HepG2 (cell line): ENCODE data around the gene CAPN9. TPM values are rescaled to one million over a fixed set of nuclear protein-coding genes. Genes with fewer than 3 reads are reported as not detected.

Experiments used
- ARNT ChIP-seq: fragments of 450-650 bp; IDR thresholded peaks from 2 replicates; pipeline ENCODE4 v1.6.1; 2017
- GTF3A ChIP-seq: sonication (generic); formaldehyde crosslinking; conservative IDR thresholded peaks from 2 replicates; pipeline ENCODE4 v1.4.0; 2020; ENCODE audit warnings: mild to moderate bottlenecking, missing genetic modification reagents
- HDAC2 ChIP-seq: sonication (generic); formaldehyde crosslinking; IDR thresholded peaks from 2 replicates; pipeline ENCODE4 v1.4.0; 2020; ENCODE audit warnings: missing genetic modification reagents
- HNRNPH1 ChIP-seq: fragments of 200-400 bp; formaldehyde crosslinking; optimal IDR thresholded peaks from 2 replicates; pipeline ENCODE3; 2017; ENCODE audit warnings: mild to moderate bottlenecking, low read depth, low read length
- IRX3 ChIP-seq: sonication (generic); formaldehyde crosslinking; IDR thresholded peaks from 2 replicates; pipeline ENCODE4 v1.8.1; 2023; ENCODE audit warnings: mild to moderate bottlenecking, low read depth, missing genetic modification reagents, borderline replicate concordance
- KDM3A ChIP-seq: IDR thresholded peaks from 2 replicates; pipeline ENCODE4 v1.6.1; 2018; ENCODE audit warnings: low read depth, missing compliant biosample characterization
- MEIS1 ChIP-seq: sonication (generic); formaldehyde crosslinking; IDR thresholded peaks from 2 replicates; pipeline ENCODE4 v1.9.0; 2021; ENCODE audit warnings: mild to moderate bottlenecking, missing genetic modification reagents, moderate library complexity, borderline replicate concordance
- NFAT5 ChIP-seq: sonication (generic); formaldehyde crosslinking; IDR thresholded peaks from 2 replicates; pipeline ENCODE4 v1.4.0; 2020; ENCODE audit warnings: missing genetic modification reagents
- NFYB ChIP-seq: sonication (generic); formaldehyde crosslinking; IDR thresholded peaks from 2 replicates; pipeline ENCODE4 v1.4.0; 2020; ENCODE audit warnings: missing genetic modification reagents
- PAF1 ChIP-seq: IDR thresholded peaks from 2 replicates; pipeline ENCODE4 v1.6.1; 2016; ENCODE audit warnings: missing genetic modification reagents, missing compliant biosample characterization
- PAWR ChIP-seq: sonication (generic); formaldehyde crosslinking; IDR thresholded peaks from 2 replicates; pipeline ENCODE4 v1.4.0; 2020; ENCODE audit warnings: missing genetic modification reagents, mild to moderate bottlenecking, borderline replicate concordance
- U2AF2 ChIP-seq: fragments of 200-400 bp; formaldehyde crosslinking; IDR thresholded peaks from 2 replicates; pipeline ENCODE4 v1.6.1; 2017; ENCODE audit warnings: low read depth, mild to moderate bottlenecking, low read length
- ZNF235 ChIP-seq: sonication (generic); formaldehyde crosslinking; IDR thresholded peaks from 2 replicates; pipeline ENCODE4 v1.8.1; 2023; ENCODE audit warnings: mild to moderate bottlenecking, missing genetic modification reagents, borderline replicate concordance
- ZNF431 ChIP-seq: sonication (generic); formaldehyde crosslinking; IDR thresholded peaks from 2 replicates; pipeline ENCODE4 v1.9.0; 2022; ENCODE audit warnings: missing genetic modification reagents, low read depth, mild to moderate bottlenecking, borderline replicate concordance
- ZNF550 ChIP-seq: sonication (generic); formaldehyde crosslinking; IDR thresholded peaks from 2 replicates; pipeline ENCODE4 v1.4.0; 2020; ENCODE audit warnings: mild to moderate bottlenecking, missing genetic modification reagents, borderline replicate concordance
- ZNF775 ChIP-seq: sonication (generic); formaldehyde crosslinking; IDR thresholded peaks from 2 replicates; pipeline ENCODE4 v1.4.0; 2020; ENCODE audit warnings: missing genetic modification reagents, mild to moderate bottlenecking, moderate library complexity, borderline replicate concordance
- ZNF784 ChIP-seq: sonication (generic); formaldehyde crosslinking; IDR thresholded peaks from 2 replicates; pipeline ENCODE4 v1.5.1; 2020; ENCODE audit warnings: missing genetic modification reagents, mild to moderate bottlenecking, borderline replicate concordance
- polyA plus RNA-seq, 8 experiments: library from polyadenylated mRNA; depleted of rRNA in 3 of 8; stranded (reverse) in 7 of 8; unstranded in 1 of 8; fragments of >200 nt; fragmentation: Illumina TruSeq in 4 of 8; extraction: Trizol in 4 of 8; gene quantifications; 2 replicates each; pipeline versions ENCODE4 v1.2.1 to v1.2.3, GENCODE V29; 2011 to 2016; ENCODE audit warnings: low read depth in 4 of 8, missing spikeins in 1 of 8, mixed read lengths in 1 of 8; ENCODE audit not compliant: insufficient read depth in 1 of 8
- total RNA-seq, 5 experiments: library from RNA; depleted of rRNA; stranded (reverse); fragments of >200 nt; fragmentation: Illumina TruSeq; extraction: Trizol; gene quantifications; 2 replicates each; pipeline ENCODE4 v1.2.3, GENCODE V29; 2016; ENCODE audit warnings: low read depth in 1 of 5
- TF ChIP-seq, protein P1 (sequence below): fragments of 450-650 bp; IDR thresholded peaks from 2 replicates; pipeline ENCODE4 v1.6.1; 2017; ENCODE audit warnings: mild to moderate bottlenecking
- TF ChIP-seq, protein P2 (sequence below): sonication (generic); formaldehyde crosslinking; IDR thresholded peaks from 2 replicates; pipeline ENCODE4 v1.8.0; 2022; ENCODE audit warnings: missing genetic modification reagents, mild to moderate bottlenecking, inconsistent platforms, borderline replicate concordance

The CAPN9 gene
- total and polyA plus RNA-seq, 2 of the 13 experiments (the other 11 are each of a cell fraction or from before 2014, with no cell fraction given): 0.04 to 0.31 TPM

DNA sequence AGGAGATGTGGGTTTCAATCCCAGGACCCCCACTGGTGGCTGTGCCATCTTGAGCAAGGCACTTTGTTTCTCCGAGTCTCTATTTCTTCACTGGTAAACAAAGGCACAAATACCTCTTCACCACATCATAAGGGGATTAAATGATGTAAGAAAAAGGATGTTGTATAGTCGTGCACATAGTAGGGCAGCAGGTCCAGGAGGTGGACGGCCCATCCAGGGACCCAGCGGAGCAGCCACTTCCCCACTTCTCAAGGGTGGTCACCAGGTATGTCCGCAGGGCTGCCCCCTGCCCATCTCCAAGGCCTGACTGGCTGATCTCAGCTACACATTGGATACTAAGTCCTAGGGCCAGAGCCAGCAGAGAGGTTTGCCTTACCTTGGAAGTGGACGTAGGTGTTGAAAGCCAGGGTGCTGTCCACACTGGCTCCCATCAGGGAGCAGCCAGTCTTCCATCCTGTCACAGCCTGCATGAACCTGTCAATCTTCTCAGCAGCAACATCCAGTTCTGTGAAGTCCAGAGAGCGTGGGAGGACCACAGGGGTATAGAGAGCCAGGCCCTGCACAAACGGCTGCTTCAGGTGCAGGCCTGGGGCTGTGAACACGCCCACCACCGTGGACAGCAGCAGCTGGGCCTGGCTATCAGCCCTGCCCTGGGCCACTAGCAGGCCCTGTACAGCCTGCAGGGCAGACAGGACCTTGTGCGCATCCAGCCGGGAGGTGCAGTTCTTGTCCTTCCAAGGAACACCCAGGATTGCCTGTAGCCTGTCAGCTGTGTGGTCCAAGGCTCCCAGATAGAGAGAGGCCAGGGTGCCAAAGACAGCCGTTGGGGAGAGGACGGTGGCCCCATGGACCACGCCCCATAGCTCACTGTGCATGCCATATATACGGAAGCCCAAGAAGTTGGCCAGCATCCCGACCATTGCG, 37.3 kb upstream of the CAPN9 start (continued):
- TF ChIP-seq HDAC2: no peak
- TF ChIP-seq ZNF784 (CRISPR knock-in tag): no peak
- TF ChIP-seq KDM3A (CRISPR knock-in tag): no peak
- TF ChIP-seq IRX3 (CRISPR knock-in tag): 0 out of 2 replicates have a peak, but pooled peaks have one; percentile 27
- TF ChIP-seq ZNF550 (CRISPR knock-in tag): no peak
- no peak for TF ChIP-seq GTF3A (CRISPR knock-in tag)
- TF ChIP-seq NFAT5 (CRISPR knock-in tag): no peak
- peak; percentile 78; the same call in 1 of the 2 replicates for TF ChIP-seq PAF1 (CRISPR knock-in tag)
- no peak; the same call in 1 of the 2 replicates for TF ChIP-seq ZNF431 (CRISPR knock-in tag)
- TF ChIP-seq, protein P1, sequence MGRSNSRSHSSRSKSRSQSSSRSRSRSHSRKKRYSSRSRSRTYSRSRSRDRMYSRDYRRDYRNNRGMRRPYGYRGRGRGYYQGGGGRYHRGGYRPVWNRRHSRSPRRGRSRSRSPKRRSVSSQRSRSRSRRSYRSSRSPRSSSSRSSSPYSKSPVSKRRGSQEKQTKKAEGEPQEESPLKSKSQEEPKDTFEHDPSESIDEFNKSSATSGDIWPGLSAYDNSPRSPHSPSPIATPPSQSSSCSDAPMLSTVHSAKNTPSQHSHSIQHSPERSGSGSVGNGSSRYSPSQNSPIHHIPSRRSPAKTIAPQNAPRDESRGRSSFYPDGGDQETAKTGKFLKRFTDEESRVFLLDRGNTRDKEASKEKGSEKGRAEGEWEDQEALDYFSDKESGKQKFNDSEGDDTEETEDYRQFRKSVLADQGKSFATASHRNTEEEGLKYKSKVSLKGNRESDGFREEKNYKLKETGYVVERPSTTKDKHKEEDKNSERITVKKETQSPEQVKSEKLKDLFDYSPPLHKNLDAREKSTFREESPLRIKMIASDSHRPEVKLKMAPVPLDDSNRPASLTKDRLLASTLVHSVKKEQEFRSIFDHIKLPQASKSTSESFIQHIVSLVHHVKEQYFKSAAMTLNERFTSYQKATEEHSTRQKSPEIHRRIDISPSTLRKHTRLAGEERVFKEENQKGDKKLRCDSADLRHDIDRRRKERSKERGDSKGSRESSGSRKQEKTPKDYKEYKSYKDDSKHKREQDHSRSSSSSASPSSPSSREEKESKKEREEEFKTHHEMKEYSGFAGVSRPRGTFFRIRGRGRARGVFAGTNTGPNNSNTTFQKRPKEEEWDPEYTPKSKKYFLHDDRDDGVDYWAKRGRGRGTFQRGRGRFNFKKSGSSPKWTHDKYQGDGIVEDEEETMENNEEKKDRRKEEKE: no peak
- TF ChIP-seq HNRNPH1: no peak
- TF ChIP-seq ARNT: no peak
- TF ChIP-seq, protein P2, sequence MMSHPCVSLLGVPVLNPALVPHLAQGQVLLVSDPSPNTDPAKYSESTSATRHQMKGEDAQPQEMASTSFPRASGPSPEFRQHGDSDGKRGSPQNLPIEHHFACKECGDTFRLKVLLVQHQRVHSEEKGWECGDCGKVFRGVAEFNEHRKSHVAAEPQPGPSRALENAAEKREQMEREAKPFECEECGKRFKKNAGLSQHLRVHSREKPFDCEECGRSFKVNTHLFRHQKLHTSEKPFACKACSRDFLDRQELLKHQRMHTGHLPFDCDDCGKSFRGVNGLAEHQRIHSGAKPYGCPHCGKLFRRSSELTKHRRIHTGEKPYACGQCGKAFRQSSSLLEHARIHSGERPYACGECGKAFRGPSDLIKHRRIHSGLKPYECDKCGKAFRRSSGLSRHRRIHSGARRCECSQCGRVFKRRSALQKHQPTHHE: no peak
- no peak for TF ChIP-seq U2AF2
- no peak for TF ChIP-seq ZNF235
- no peak for TF ChIP-seq MEIS1 (CRISPR knock-in tag)
- TF ChIP-seq NFYB: no peak
- no peak for TF ChIP-seq PAWR
- no peak for TF ChIP-seq ZNF775 (CRISPR knock-in tag)
